GM19463 (cell line): Measurements from ENCODE around the gene ADI1.
A peak's percentile ranks its signal among the peaks of the same experiment; 100 is the strongest.
"Not testable (repeated sequence)": the region's sequence is repeated elsewhere in the genome, so short reads cannot be mapped to it uniquely, and the experiment has no call there.

Experiments used
- ATAC-seq: cut with Tn5 transposase; IDR thresholded peaks from one replicate; pipeline ENCODE4 v1.9.1; 2021; ENCODE audit warnings: mild to moderate bottlenecking, moderate library complexity; ENCODE audit not compliant: unreplicated experiment

The ADI1 gene

DNA sequence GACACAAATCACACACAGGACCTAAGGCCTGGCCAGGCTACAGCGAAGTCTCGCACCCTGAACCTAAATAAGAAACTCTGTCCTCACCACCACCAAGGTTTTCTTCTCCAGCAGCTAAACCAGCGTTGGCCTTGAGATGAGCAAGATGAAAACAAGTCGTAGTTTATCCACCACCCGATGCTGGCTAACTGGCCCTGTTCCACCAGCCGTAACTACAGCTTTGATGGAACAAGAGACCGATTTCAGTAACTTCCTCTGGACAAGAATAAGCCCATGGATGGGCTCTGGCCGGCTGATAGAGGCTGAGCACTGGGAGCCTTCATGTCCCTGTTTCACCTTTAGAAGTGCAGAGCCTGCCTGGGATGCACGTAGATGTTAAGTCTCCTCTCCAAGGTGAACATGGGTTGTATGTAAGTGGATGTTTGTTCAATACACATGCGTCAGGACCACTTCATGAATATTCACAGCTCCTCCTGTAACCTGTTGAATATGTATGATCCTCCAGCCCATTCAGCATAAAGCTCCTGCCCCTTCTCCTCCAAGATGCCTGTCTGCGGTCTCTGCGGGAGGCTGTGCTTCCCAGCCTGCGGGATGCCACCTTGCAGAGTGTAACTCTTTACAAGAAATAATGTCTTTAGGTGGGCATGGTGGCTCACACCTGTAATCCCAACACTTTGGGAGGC lies 24.2 kb downstream of the ADI1 start:
- no peak for ATAC-seq

DNA sequence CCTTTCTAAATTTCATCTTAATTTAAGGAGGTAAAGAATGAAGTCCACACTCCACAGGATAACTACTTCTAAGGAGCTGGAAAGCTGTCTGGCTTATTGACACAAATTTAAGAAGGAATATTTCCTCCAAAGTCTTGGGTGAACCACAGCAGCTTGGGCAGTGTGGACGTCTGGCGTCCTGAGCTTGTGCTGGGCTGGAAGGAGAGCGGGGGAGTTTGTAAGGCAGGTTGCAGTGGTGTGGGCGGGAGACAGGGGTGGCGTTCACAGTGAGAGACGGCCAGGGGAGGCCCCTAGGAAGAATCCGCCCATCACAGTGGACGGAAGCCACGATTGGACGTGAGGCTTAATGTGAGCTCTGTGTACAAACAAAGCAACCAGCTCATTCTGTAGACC lies 25.7 kb downstream of the ADI1 start:
- peak; percentile 51 for ATAC-seq

DNA sequence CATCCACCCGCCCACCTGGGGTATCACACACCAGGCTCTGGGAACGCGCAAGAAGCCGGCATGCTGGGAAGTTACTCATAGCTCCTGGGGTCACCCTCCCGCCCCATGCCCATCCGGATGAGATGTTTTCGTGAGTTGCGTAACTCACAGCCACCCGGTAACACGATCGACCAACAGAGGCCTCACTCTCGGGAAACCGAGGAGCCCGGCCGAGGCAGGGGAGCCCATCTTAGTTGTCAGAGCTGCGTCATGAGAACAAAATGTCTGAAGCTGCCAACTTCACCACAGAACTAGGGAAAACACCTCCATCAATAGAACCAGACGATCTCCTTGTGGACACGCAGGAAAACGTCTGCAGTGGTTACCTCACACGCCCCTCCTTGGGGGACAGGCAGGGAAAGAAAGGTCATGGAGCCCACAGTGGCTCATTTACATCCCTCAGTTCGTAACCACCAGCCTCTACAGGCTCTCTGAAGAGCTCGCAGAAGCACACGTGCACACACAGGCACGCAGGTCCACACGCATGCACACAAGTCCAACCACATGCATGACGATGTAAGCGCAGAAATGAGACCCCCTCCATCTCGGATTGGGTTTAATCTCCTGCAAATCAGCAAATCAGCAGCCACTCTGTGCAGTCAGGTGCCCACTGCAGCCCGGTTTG lies 26.2 kb downstream of the ADI1 start:
- ATAC-seq = no peak

DNA sequence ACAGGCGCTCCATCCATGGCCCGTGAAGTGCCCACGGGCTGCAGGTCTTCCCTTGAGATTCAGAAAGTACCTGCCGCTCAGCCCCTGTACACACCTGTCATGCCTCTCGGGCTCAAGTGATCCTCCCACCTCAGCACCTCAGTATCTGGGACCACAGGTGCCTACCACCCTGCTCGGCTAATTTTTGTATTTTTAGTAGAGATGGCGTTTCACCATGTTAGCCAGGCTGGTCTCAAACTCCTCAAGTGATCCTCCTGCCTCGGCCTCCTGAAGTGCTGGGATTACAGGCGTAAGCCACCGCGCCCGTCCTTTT lies 26.9 kb downstream of the ADI1 start:
- not testable (repeated sequence) for ATAC-seq

DNA sequence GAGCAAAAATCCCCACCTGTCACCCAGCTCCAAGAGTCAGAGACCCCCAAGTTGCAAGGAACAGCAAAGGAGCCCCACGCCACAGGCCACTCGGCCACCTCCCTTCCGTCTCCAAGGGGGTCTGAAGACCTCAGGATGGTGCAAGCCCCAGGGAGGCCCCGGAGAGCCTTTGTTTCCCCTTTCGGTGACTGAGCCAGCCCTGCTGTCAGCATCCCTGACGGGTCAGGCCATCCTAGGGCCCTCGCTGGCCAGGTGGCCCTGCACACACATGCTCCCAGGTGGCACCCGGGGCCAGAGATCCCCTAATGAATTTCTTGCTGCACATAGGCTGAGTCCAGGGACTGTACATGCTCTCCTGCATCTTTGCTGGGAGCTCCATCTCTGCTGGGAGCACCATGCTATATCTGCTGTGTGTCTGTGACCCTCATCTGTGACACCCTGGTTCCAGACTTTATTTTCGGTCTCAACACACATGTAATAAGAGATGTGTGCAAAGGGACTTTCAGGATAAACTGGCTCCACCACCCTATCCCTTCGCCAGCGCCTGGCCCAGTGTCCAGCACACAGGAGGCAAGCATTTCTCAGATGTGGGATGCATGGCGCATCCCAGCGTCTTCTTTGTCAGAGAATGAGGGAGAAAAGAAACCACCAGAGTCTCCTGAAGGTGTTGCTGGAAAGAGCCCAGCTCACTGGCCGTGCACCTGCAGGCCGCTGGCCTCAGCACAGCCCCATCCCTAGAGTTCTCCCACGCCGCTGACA lies 27.4 kb downstream of the ADI1 start:
- no peak for ATAC-seq

DNA sequence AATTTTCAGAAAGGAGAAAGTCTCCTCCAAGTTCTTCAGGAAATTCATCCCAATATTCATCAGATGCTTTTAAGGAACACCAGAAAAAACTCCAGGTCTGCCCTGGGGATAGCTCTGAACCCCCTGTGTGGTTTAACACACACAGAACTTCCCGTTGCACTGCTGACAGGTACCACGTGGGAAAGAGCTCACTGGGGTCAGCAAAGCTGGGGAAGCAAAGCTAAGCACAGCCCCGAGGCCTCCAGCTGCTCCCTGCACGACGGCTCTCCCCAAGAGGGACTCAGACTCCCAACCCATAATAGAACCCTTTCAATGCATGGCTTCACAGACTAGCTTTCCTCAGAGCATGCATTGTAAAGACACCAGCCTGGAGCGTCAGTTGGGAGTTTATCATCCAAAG lies 28.0 kb downstream of the ADI1 start:
- no peak for ATAC-seq

DNA sequence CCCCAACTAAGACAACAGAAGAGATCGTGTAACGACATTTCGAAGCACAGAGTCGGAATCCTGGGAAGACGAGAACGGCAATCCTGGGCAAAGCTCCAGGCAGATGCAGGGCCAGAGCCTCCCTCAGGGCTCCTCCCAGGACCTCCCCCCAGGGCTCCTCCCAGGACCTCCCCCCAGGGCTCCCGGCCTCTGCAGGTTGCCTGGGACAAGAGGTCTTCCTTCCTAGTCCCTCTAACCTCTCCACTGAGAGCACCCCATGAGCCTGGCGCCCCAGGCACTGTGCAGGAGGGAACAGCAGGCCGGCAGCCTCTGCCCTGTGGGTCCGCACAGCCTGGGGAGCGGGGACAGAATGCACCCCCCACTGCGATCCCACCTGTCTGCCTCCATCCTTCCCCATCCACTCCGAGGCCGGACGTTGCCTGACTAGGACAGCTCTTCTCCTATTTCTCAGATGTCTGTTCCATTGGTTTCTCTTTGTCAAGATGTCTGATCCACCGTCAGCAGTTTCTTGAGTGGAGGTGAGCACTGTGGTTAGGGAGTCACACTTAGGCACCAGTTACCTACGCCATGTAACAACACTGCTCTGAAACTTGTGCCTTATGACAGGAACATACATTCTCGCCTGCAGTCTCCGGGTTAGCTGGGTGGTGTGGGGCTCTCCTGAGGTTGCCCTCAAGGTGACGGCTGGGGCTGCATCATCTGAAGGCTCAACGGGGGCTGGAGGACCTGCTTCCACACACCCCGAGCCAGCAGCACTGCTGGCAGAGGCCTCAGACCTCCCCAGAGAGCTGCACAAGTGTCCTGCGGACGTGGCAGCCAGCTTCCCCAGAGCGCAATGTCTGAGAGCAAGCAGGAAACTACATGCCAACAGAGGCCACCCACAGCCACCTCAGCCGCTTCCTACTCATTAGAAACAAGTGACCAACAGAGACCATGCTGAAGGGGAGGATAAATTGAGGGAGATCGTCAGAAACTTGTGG lies 28.9 kb downstream of the ADI1 start:
- ATAC-seq = no peak

DNA sequence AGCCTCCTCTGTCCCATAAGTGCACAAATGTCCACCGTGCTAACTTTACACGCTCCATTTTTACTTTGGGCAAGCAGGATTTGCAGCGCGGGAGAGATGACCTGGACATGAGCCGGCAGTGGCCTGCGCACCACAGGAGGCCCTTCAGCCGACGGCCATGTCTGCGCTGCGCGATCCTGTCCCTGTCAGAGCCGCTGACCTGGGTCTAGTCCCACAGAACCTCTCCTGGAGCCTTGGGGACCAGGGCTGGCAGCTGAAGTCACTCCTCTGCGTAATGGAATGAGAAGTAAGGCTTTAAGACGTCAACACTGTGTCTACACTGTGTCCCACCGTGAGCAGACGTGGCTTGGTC lies 29.6 kb downstream of the ADI1 start:
- ATAC-seq = no peak

DNA sequence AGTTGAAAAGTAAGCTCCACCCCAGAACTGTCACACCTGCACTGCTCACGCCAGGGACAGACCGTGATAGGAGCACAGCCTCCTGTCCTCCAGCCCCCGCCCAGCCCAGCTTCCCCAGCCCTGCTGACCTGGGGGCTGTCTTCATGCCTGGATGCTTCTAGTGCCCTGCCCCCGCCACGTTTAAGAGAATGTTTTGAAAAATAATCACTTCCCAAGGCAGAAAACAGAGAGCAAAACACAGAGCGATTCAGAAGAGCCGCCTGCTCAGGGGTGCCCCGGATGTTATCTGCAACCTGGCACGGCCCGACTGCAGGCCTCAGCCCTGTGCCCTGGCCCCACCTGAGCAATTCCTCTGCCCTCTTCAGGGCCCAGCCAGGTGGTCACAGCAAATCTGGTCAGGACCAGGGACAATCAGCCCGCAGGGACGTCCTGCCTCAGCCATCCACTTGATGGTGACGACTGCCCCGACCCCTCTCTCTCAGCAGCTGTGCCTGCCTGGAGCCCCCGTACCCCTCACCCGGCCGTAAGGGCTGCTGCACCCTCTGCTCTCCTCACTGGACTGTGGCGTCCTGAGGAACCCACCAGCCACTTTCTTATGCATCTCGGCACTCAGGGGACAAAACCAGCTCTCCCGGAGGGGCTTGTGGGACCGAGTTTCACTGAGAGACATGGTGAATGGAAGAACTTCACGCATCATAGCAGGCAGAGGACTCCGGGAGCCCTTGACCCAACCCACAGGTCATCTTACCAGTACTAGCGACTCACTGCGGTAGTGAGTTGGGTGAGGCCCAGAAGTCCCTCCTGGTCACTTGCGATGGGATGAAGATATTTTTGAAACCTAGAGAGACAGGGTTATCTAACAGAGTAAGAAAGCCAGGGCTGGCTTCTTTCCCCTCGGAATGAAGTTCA lies 30.2 kb downstream of the ADI1 start:
- ATAC-seq = no peak

DNA sequence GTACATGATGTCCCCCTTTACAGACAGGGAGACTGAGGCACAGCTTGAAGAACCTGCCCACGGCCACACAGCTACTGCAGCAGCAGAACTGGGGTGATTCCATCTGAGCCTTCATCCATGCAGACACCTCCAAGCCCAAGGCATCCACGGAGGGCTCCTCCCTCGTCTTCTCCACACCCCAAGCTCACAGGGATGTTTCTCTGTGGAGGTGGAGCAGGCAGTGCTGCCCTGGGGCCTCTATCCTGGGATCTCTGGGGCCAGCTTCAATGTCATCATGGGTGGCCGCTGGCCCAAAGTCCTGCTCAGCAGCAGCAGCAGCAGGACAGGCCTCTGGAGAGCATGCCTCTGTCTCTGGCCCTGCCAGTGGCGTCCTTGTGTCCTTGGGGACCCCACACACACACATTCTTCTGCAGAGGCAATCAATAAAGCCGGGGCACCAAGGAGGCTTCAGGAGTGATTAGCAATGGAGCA lies 31.2 kb downstream of the ADI1 start:
- no peak for ATAC-seq

DNA sequence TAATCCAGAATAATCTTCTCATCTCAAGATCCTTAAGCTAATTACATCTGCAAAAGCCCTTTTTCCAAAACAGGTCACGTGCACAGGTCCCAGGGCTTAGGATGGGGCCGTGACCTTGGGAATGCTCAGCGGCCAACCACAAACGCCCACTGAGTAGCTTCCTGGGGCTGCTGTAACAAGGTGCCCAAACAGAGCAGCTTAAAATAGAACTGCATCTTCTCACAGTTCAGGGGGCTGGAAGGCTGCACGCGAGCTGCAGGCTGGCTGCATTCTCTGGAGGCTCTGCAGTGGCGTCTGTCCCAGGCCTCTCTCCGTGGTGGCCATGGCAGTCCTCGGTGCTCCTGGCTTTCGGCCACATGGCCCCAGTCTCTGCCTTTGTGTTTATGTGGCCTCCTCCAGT lies 31.9 kb downstream of the ADI1 start:
- ATAC-seq = no peak

DNA sequence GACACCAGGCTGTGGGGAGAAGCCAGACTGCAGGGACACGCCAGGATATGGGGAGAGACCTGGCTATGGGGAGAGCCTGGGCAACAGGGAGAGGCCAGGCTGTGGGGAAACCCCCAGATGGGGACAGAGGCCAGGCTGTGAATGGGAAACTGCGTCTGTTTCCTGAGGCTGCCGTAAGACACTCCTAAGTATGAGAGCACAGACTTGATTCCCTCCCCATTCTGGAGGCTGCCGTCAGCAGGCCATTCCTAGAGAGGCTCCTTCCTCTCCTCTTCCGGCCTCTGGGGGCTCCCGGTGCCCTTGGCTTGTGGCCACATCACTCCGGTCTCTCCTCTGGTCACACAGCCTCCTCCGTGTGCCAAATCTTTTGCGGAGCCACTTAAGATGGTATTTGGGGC lies 32.3 kb downstream of the ADI1 start:
- ATAC-seq = no peak

DNA sequence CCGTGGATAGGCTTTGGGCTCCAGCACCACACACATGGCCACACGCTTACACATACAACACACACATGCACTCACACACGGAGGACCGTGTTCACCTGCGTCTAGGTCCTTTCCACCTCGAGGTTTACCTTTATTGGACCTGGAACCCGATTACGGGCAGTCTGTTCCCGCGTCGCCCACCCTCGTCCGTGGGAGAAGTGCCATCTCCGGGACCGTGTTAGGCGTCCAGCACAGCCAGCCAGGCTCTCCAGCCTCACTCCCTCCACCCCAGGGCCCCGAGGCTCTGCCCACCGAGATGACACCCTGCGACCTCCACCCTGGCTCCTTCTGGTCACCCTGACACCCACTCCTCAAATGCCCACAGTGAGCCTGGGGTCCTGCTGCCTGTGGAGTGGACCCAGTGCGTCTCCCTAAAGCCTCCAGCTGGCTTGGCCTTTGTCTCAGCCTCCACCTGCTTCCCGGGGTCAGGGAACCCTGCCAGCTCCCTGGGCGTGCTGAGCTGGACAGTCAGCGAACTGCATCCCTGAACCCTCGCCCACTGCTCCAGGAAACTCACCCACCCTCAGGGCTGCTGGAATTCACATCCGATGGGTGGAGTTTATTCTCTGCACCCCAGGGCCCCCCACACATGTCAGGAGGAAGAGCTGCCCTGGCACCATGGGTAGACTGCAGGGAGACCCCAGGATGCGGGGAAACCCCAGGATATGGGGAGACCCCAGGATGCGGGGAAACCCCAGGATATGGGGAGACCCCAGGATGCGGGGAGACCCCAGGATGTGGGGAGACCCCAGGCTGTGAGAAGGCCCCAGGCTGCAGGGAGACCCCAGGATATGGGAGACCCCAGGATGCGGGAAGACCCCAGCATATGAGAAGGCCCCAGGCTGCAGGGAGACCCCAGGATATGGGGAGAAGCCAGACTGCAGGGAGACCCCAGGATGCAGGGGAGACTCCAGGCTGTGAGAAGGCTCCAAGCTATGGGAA lies 33.0 kb downstream of the ADI1 start:
- ATAC-seq = no peak

DNA sequence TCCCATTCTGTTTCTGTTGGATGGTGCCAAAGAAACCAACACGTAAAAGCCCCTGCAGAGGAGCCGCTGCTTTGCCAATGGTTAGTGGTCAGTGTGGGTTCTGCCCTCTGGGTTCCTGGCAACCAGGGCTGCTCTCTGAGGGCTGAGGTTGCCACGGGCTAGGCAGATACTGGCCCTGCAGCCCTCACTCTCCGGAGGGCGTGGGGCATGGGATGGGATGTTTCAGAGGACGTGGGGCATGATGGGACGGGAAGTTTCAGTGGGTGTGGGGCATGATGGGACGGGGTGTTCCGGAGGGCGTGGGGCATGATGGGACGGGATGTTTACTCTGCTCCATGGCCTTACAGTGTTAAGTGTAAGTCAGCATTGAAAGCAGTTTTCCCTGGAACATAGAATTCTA lies 34.2 kb downstream of the ADI1 start:
- no peak for ATAC-seq

DNA sequence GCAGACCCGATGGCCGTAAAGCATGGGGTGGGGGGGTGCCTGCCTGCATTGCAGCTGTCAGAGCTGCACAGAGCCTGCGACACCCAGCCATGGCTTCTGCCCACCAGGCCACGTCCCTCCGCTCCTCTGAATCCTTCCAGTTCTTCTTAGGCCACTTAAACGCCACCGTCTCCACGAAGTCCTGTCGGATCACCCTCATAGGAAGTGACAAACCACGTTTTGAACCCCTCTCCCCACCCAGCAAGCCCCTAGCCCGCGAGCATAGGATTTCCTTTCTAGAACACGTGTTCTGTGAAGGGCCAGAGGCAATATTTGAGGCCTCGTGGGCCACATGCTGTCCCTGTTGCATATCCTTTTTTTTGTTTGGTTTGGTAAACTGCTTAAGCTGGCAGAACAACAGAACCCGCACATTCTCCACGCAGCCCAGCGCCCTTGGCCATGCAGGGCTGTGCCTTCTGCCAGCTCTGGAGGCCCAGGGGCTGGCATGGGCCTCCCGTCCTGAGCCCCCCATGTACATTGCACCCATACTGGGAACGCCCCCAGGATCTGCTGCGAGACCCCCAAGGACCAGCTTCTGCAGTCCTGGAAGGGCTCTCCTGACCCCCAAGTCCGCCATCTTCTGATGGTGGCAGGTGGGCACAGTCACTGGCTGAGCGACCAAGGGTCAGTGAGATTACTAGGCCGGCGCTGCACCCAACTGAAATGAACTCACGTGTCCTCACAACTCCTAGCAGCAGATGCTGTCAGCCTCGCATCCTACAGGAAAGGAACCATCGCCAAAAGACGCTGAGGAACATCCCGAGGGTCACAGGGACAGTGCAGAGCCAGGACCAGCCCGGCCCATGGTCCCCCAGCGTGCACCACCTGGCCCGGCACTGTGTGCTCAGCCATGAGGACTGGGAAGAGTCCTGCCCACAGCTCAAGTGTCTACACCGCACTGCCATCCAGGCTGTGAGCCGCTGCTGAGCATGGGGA lies 35.1 kb downstream of the ADI1 start:
- ATAC-seq = no peak

DNA sequence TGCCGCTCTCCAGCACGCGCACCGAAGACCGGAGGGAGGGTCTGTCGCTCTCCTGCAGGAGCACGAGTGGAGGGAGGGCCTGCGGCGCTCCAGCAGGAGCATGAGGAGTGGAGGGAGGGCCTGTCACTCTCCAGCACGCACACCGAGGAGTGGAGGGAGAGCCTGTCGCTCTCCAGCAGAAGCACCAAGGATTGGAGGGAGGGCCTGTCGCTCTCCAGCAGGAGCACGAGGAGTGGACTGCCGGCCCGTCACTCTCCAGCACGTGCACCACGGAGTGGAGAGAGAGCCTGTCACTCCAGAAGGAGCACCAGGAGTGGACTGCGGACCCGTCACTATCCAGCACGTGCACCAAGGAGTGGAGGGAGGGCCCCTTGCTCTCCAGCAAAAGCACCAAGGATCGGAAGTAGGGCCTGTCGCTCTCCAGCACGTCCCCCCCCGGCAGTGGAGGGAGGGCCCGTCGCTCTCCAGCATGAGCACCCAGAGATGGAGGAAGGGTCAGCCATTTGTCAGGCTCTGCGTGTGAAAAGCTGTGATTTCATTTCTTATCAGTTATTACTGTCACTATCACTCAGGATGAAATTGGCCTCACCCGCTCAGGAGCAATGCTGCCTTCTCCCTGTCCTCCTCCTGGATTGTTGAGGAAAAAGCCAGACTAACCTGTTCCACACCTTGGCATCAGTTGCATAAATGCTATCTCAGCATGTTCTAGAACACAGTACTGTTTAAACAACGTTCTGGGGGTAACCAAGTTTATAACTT lies 35.9 kb downstream of the ADI1 start:
- ATAC-seq = no peak

DNA sequence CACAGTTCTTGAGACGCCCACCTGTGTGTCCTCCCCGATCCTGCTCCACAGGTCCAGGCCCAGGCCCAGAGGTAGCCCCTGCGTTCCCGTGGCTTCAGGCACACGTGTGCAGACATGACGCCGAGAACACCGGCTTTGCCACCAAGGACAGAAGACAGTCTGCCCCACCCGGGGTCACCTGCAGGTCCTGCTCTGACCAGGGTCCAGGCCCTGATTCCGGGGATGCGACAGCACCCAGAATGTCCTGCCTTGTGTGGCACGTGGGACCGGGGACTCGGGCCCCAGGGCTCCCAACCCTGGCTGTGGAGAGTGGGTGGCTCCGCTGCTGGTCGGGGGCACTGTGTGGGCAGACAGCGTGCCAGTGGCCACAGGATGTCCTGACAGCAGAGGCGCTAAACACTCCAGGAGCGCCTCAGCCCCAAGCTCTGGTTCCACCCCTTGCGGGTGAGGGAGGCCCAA lies 36.9 kb downstream of the ADI1 start:
- ATAC-seq = no peak
